Mucosa of descending colon (tissue), 3 donors: ENCODE measurements around the gene FAM162A. TPM values are rescaled to one million over a fixed set of nuclear protein-coding genes. Genes with fewer than 3 reads are reported as not detected.
"Not testable (repeated sequence)": the region's sequence is repeated elsewhere in the genome, so short reads cannot be mapped to it uniquely, and the experiment has no call there.

Experiments used
- ATAC-seq: fragments of 200-7000 bp; cut with Tn5 transposase; one replicate; pipeline ENCODE4 v1.9.1; 2020; ENCODE audit warnings: mild to moderate bottlenecking, moderate library complexity
- DNase-seq, 3 donors: peaks; one replicate each; pipeline ENCODE4 v3.0.0-alpha.2; 2020
- H3K36me3 ChIP-seq: fragments of 200-600 bp; one replicate; pipeline ENCODE4 v1.8.0; 2021; ENCODE audit warnings: low read depth, mild to moderate bottlenecking
- H3K4me1 ChIP-seq: fragments of 200-600 bp; one replicate; pipeline ENCODE4 v1.8.0; 2021; ENCODE audit warnings: low read depth, mild to moderate bottlenecking
- H3K4me3 ChIP-seq: fragments of 200-600 bp; one replicate; pipeline ENCODE4 v1.8.0; 2021; ENCODE audit warnings: mild to moderate bottlenecking
- H3K9me3 ChIP-seq: fragments of 200-600 bp; one replicate; pipeline ENCODE4 v1.8.0; 2021; ENCODE audit warnings: mild to moderate bottlenecking
- intact Hi-C, 2 donors: fragments of 100-400 bp; cut with DNase I in 1 of 2; cut with micrococcal nuclease in 1 of 2; formaldehyde crosslinking; loops; one replicate each; pipeline versions ENCODE4 v1.11.0 to v1.11.1; 2022; cut with DNase I, micrococcal nuclease
- total RNA-seq, 3 donors: library from RNA; stranded (reverse); fragmentation: NEBNext Ultra II Directional in 2 of 3; extraction: Animal tissue kit (Norgen Biotek cat#: 25700) in 2 of 3; gene quantifications; one replicate each; pipeline versions ENCODE4 v1.2.1 to v1.2.4, GENCODE V29; 2021 to 2023
- TF ChIP-seq, protein P1 (sequence below): fragments of 200-600 bp; IDR thresholded peaks from one replicate; pipeline ENCODE4 v1.8.0; 2022; ENCODE audit warnings: antibody characterized with exemption, mild to moderate bottlenecking
- donor health status: DM: no; HTN: no; CAD: no; lungs with moderate emphysema.
- donor health status: DM: no; HTN: no; CAD: no.
- donor health status: DM: no; HTN: yes; CAD: no.

FAM162A gene
- total RNA-seq, 3 donors from 2014 or later: 111 to 206 (median 152) TPM

DNA sequence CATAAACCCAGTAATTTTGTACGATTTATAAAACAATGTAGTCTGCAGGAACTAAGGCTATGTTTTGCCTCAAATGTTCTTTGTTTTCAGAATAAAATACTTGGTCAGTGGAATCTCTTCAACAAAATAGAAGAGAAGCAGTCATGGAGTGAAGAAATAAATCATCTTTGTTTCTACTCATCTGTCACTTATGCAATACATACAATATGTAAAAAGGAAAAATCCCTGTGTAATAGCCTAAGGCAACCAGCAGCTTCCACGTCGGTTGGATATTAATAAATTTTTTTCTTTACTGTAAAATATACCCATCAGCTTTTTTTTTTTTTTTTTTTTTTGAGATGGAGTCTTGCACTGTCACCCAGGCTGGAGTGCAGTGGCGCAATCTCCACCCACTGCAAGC lies 37.1 kb downstream of the FAM162A start:
- ATAC-seq: no peak
- no peak for DNase-seq
- TF ChIP-seq, protein P1, sequence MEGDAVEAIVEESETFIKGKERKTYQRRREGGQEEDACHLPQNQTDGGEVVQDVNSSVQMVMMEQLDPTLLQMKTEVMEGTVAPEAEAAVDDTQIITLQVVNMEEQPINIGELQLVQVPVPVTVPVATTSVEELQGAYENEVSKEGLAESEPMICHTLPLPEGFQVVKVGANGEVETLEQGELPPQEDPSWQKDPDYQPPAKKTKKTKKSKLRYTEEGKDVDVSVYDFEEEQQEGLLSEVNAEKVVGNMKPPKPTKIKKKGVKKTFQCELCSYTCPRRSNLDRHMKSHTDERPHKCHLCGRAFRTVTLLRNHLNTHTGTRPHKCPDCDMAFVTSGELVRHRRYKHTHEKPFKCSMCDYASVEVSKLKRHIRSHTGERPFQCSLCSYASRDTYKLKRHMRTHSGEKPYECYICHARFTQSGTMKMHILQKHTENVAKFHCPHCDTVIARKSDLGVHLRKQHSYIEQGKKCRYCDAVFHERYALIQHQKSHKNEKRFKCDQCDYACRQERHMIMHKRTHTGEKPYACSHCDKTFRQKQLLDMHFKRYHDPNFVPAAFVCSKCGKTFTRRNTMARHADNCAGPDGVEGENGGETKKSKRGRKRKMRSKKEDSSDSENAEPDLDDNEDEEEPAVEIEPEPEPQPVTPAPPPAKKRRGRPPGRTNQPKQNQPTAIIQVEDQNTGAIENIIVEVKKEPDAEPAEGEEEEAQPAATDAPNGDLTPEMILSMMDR: no peak
- Histone ChIP-seq H3K4me1 (peaks cover 8% of the 10 kb centered on the region), H3K4me3 (no peak overlapping the region), H3K9me3 (no peaks in the 10 kb centered on the region), H3K36me3 (no peaks in the 10 kb centered on the region)
- intact Hi-C loops: no loop called here

DNA sequence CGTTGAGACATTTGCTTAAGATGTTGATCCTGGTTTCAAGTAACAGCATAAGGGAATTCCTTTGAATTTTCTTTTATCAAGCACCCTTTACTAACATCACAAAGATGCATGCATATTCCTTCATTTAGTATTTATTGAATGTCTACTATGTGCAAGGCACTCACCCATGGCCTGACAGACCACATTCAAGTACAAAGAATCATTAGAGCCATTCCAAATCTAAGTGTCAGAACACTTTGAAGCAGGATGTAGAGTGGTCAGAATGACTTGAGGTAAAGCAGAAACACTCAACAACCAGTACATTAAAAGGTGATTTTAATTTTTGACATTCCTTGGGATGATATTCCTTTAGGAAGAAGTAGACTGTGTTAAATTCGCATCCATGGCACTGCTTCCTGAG lies 37.9 kb downstream of the FAM162A start:
- TF ChIP-seq, protein P1: no peak
- H3K4me3 ChIP-seq: no peak overlapping the region
- intact Hi-C loops: no loop called here
- H3K4me1 ChIP-seq: peaks cover 7% of the 10 kb centered on the region
- DNase-seq (no peak), ATAC-seq (no peak)
- no peaks in the 10 kb centered on the region for H3K9me3 ChIP-seq
- no peaks in the 10 kb centered on the region for H3K36me3 ChIP-seq

DNA sequence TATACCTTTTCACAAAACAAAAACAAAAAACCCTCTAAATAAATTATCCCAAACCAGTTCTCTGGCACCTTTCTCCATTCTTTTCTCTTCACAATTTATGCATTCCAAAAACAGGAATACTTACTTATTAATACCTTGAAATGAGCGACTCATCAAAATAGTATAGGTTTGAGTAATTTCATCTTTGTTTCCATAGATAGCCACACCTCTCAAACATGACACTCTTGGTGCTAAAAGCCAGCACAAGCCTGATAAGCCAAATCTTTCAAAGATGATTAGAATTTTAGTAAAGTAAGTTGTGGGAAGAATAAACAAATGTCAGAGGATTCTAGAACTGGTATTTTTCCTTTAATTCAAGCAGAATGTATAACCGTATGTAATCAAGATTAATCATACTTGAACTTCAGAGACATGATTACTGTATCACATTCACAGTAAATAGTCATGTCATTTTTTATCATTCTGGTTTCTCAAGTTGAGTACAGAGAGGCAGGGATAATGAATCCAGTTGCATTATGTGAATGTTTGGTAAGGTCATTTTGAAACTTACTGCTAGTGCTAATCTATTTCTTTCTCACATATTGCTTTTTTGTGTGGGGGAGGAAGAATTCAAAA lies 44.0 kb downstream of the FAM162A start:
- no peaks in the 10 kb centered on the region for H3K9me3 ChIP-seq
- intact Hi-C loops: no loop called here
- ATAC-seq (no peak), DNase-seq (no peak)
- H3K4me3 ChIP-seq: no peak overlapping the region
- no peaks in the 10 kb centered on the region for H3K36me3 ChIP-seq
- no peaks in the 10 kb centered on the region for H3K4me1 ChIP-seq
- TF ChIP-seq, protein P1: no peak

- ATAC-seq: no peak
- Histone ChIP-seq H3K4me1 (no peaks in the 10 kb centered on the region), H3K4me3 (no peak overlapping the region), H3K9me3 (no peaks in the 10 kb centered on the region), H3K36me3 (no peaks in the 10 kb centered on the region)
- DNase-seq: no peak
- intact Hi-C loops: no loop called here
- TF ChIP-seq, protein P1: no peak
Measured at GRCh38 chr3:122430371-122430770, 46.4 kb downstream of the FAM162A start.

DNA sequence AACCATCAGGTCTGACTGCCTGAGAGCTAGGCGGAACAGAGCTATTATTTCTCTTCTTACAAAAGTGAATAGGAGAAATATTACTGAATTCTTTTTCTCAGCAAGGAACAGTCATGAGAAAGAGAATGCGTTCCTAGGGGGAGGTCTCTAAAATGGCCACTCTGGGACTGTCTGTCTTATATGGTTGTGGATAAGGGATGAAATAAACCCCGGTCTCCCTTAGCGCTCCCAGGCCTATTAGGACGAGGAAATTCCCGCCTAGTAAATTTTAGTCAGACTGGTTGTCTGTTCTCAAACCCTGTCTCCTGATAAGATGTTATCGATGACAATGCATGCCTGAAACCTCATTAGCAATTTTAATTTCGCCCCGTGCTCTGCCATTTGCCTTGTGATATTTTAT lies 52.0 kb downstream of the FAM162A start:
- no peak overlapping the region for H3K4me3 ChIP-seq
- H3K36me3 ChIP-seq: peaks cover 9% of the 10 kb centered on the region
- ATAC-seq (no peak), DNase-seq (no peak)
- intact Hi-C loops: no loop called here
- TF ChIP-seq, protein P1: no peak
- no peaks in the 10 kb centered on the region for H3K4me1 ChIP-seq
- peaks cover 11% of the 10 kb centered on the region for H3K9me3 ChIP-seq

GRCh38 chr3:122443090-122443489 lies 59.1 kb downstream of the FAM162A start:
- intact Hi-C loops: no loop called here
- H3K4me3 ChIP-seq: no peak overlapping the region
- DNase-seq: no peak
- peaks cover 7% of the 10 kb centered on the region for H3K36me3 ChIP-seq
- H3K4me1 ChIP-seq: no peaks in the 10 kb centered on the region
- ATAC-seq: no peak
- peaks cover 3% of the 10 kb centered on the region for H3K9me3 ChIP-seq
- TF ChIP-seq, protein P1: no peak

GRCh38 chr3:122443762-122444490 lies 59.9 kb downstream of the FAM162A start:
- H3K4me3 ChIP-seq, ATAC-seq, intact Hi-C loops, H3K4me1 ChIP-seq, H3K9me3 ChIP-seq, H3K36me3 ChIP-seq, DNase-seq: not testable (repeated sequence)

DNA sequence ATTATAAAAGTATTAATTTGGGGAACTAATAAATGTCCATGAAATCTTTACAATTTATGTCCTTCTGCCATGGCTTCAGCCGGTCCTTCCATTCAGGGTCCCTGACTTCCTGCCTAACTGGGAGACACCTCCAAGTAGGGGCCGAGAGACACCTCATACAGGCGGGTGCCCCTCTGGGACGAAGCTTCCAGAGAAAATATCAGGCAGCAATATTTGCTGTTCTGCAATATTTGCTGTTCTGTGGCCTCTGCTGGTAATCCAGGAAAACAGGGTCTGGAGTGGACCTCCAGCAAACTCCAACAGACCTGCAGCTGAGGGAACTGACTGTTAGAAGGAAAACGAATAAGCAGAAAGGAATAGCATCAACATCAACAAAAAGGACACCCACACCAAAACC lies 60.5 kb downstream of the FAM162A start:
- ATAC-seq, H3K4me3 ChIP-seq, H3K4me1 ChIP-seq, DNase-seq, intact Hi-C loops, H3K36me3 ChIP-seq, H3K9me3 ChIP-seq: not testable (repeated sequence)
